B cell (primary cell): ENCODE measurements around the gene CARD9. TPM values are rescaled to one million over a fixed set of nuclear protein-coding genes. Genes with fewer than 3 reads are reported as not detected.

ENCODE experiments used
- ATAC-seq: fragments of 200-7000 bp; cut with Tn5 transposase; one replicate; pipeline ENCODE4 v1.10.0; 2021; ENCODE audit warnings: low read depth, mild to moderate bottlenecking, moderate number of reproducible peaks, moderate library complexity
- CTCF ChIA-PET: fragments of 350-600 bp; sonication (Branson Sonifier 250); formaldehyde crosslinking; loops from one replicate; lab custom pipeline; 2021; ENCODE audit warnings: antibody characterized with exemption, inconsistent platforms; lab: Charles Lee
- POLR2A ChIA-PET: fragments of 350-600 bp; sonication (Branson Sonifier 250); formaldehyde crosslinking; loops from one replicate; lab custom pipeline; 2021; ENCODE audit warnings: antibody characterized with exemption; lab: Charles Lee
- DNase-seq: peaks from one replicate; pipeline ENCODE4 v3.0.0; 2013
- H2AFZ ChIP-seq: 2 replicates; pipeline ENCODE4 v1.6.1; 2012; ENCODE audit warnings: mild to moderate bottlenecking, low read depth, low read length; ENCODE audit not compliant: insufficient read depth, poor library complexity, severe bottlenecking
- H3K27ac ChIP-seq, 2 donors: 1 replicate in 1 of 2; 2 replicates in 1 of 2; pipeline ENCODE4 v1.5.1; 2012 to 2013; ENCODE audit warnings: low read length in 2 of 2, mild to moderate bottlenecking in 2 of 2, moderate library complexity in 1 of 2
- H3K27me3 ChIP-seq, 4 experiments: fragments of 200-600 bp in 1 of 4; sonication (generic) in 1 of 4; replicated peaks in 1 of 4; 1 replicate in 2 of 4; 2 replicates in 2 of 4; pipeline versions ENCODE4 v1.6.1 to v1.7.0; 2013 to 2016; ENCODE audit warnings: low read length in 3 of 4, mild to moderate bottlenecking in 2 of 4, mixed read lengths in 1 of 4, moderate library complexity in 1 of 4; ENCODE audit not compliant: insufficient read depth in 4 of 4, control insufficient read depth in 3 of 4; ENCODE audit errors: control extremely low read depth in 1 of 4
- H3K36me3 ChIP-seq, 2 experiments: replicated peaks in 1 of 2; 1 replicate in 1 of 2; 2 replicates in 1 of 2; pipeline versions ENCODE4 v1.6.1 to v1.7.1; 2013; ENCODE audit warnings: low read length in 1 of 2; ENCODE audit not compliant: insufficient read depth in 2 of 2, control insufficient read depth in 1 of 2; ENCODE audit errors: control extremely low read depth in 1 of 2, extremely low read depth in 1 of 2
- H3K4me1 ChIP-seq, 2 donors: fragments of 200-600 bp in 1 of 2; sonication (generic) in 1 of 2; 1 replicate in 1 of 2; 2 replicates in 1 of 2; pipeline versions ENCODE4 v1.5.1 to v1.6.1; 2013 to 2017; ENCODE audit warnings: low read length in 2 of 2; ENCODE audit not compliant: control insufficient read depth in 2 of 2, insufficient read depth in 2 of 2
- H3K4me2 ChIP-seq: replicated peaks from 2 replicates; pipeline ENCODE3; 2012; ENCODE audit warnings: mild to moderate bottlenecking, low read depth, low read length; ENCODE audit not compliant: poor library complexity, severe bottlenecking
- H3K4me3 ChIP-seq, 5 experiments: fragments of 200-600 bp in 1 of 5; sonication (generic) in 1 of 5; 1 replicate in 3 of 5; 2 replicates in 2 of 5; pipeline versions ENCODE4 v1.5.1 to v1.7.0; 2011 to 2016; ENCODE audit warnings: low read length in 4 of 5, mild to moderate bottlenecking in 4 of 5, low read depth in 2 of 5, control low read depth in 1 of 5, moderate library complexity in 1 of 5; ENCODE audit not compliant: insufficient read depth in 1 of 5; ENCODE audit errors: control extremely low read depth in 1 of 5, extremely low read depth in 1 of 5
- H3K79me2 ChIP-seq: fragments of 200-600 bp; sonication (generic); one replicate; pipeline ENCODE4 v1.6.0; 2016; ENCODE audit warnings: low read length; ENCODE audit not compliant: control insufficient read depth, insufficient read depth
- H3K9ac ChIP-seq: fragments of 200-600 bp; sonication (generic); 2 replicates; pipeline ENCODE4 v1.6.1; 2017; ENCODE audit warnings: mild to moderate bottlenecking, low read length, moderate library complexity
- H3K9me3 ChIP-seq, 3 donors: one replicate each; pipeline versions ENCODE4 v1.6.1 to v1.7.1; 2013; ENCODE audit warnings: low read length in 2 of 3; ENCODE audit not compliant: control insufficient read depth in 2 of 3, insufficient read depth in 1 of 3; ENCODE audit errors: control extremely low read depth in 1 of 3
- H4K20me1 ChIP-seq: 2 replicates; pipeline ENCODE4 v1.6.0; 2012; ENCODE audit warnings: mild to moderate bottlenecking, low read length; ENCODE audit not compliant: insufficient read depth, control insufficient read depth, poor library complexity, severe bottlenecking
- H3K27ac Mint-ChIP-seq: one replicate; pipeline ENCODE4 v1.8.0; 2021; ENCODE audit warnings: mixed read lengths
- H3K27me3 Mint-ChIP-seq: one replicate; pipeline ENCODE4 v1.8.0; 2021; ENCODE audit warnings: mixed read lengths
- H3K4me1 Mint-ChIP-seq: one replicate; pipeline ENCODE4 v1.8.0; 2021; ENCODE audit warnings: mixed read lengths
- H3K4me3 Mint-ChIP-seq: one replicate; pipeline ENCODE4 v1.8.0; 2021; ENCODE audit warnings: mixed read lengths
- H3K9me3 Mint-ChIP-seq: one replicate; pipeline ENCODE4 v1.8.0; 2022; ENCODE audit warnings: mixed read lengths; ENCODE audit not compliant: insufficient read depth
- EZH2 ChIP-seq: IDR thresholded peaks from 2 replicates; pipeline ENCODE4 v1.6.1; 2012; ENCODE audit warnings: borderline replicate concordance, low read depth, mild to moderate bottlenecking, moderate library complexity, low read length; ENCODE audit not compliant: insufficient read depth, poor library complexity, severe bottlenecking
- WGBS: methylation state at CpG from one replicate; pipeline ENCODE4 v1.1.5; 2013; ENCODE audit warnings: missing lambda C conversion rate; ENCODE audit not compliant: insufficient coverage; 5-methylcytosine and 5-hydroxymethylcytosine counted together
- intact Hi-C: fragments of 100-400 bp; cut with micrococcal nuclease; formaldehyde crosslinking; loops from one replicate; pipeline ENCODE4 v1.10.0; 2022
- polyA plus RNA-seq: library from polyadenylated mRNA; depleted of rRNA; stranded (reverse); fragments of >200 nt; gene quantifications from 2 replicates; pipeline ENCODE4 v1.2.3, GENCODE V29; 2012
- total RNA-seq, 2 donors: library from RNA; stranded (reverse); fragments of 120-200 nt in 1 of 2; gene quantifications; 1 replicate in 1 of 2; 2 replicates in 1 of 2; pipeline versions ENCODE4 v1.2.3 to v1.2.4, GENCODE V29; 2013 to 2022
- TF ChIP-seq, protein P1 (sequence below): fragments of 200-600 bp; IDR thresholded peaks from one replicate; pipeline ENCODE4 v1.8.0; 2022; ENCODE audit warnings: antibody characterized with exemption, mild to moderate bottlenecking

The CARD9 gene
- total and polyA plus RNA-seq, 2 donors (not counting 1 experiment from before 2014, with no cell fraction given) = 0.57 to 1.1 TPM

DNA sequence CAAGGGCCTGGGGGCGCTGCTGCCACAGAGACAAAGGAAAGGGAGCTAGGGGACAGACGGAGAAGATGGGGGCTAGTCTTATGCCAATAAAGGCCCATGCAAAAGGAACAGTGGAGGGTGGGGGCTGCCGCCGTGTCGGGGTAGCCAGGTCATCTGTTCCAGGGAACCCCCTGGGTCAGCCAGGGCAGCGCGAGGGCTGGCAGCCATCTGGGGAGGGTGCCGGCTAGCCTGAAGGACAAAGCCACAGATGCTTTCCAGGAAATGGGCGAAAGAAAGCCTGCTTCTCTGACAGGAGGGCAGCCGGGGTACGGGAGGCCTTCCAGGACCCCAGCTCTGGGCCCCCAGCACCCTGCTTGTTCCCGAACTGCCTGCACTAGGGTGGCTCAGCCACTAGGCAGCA, 1.6 kb upstream of the CARD9 start:
- Mint-ChIP-seq H3K9me3 (no peaks in the 10 kb centered on the region), H3K27me3 (no peaks in the 10 kb centered on the region), H3K4me3 (no peak overlapping the region), H3K27ac (no peak overlapping the region), H3K4me1 (peaks cover 8% of the 10 kb centered on the region)
- H3K36me3 ChIP-seq = no peaks in the 10 kb centered on the region
- no peak overlapping the region for H2AFZ ChIP-seq
- H3K27ac ChIP-seq = no peak overlapping the region
- ChIA-PET POLR2A (no interaction called here), CTCF (no interaction called here)
- H3K4me3 ChIP-seq = no peak overlapping the region
- H3K4me2 ChIP-seq = no peak overlapping the region
- peaks cover 14 to 17% of the 10 kb centered on the region in 2 donors for H3K4me1 ChIP-seq
- DNase-seq (no peak), ATAC-seq (no peak)
- H4K20me1 ChIP-seq = no peaks in the 10 kb centered on the region
- peaks cover 0 to 6% (median 0%) of the 10 kb centered on the region in 4 experiments for H3K27me3 ChIP-seq
- intact Hi-C loops = no loop called here
- no peaks in the 10 kb centered on the region for H3K9me3 ChIP-seq
- TF ChIP-seq, protein P1, sequence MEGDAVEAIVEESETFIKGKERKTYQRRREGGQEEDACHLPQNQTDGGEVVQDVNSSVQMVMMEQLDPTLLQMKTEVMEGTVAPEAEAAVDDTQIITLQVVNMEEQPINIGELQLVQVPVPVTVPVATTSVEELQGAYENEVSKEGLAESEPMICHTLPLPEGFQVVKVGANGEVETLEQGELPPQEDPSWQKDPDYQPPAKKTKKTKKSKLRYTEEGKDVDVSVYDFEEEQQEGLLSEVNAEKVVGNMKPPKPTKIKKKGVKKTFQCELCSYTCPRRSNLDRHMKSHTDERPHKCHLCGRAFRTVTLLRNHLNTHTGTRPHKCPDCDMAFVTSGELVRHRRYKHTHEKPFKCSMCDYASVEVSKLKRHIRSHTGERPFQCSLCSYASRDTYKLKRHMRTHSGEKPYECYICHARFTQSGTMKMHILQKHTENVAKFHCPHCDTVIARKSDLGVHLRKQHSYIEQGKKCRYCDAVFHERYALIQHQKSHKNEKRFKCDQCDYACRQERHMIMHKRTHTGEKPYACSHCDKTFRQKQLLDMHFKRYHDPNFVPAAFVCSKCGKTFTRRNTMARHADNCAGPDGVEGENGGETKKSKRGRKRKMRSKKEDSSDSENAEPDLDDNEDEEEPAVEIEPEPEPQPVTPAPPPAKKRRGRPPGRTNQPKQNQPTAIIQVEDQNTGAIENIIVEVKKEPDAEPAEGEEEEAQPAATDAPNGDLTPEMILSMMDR = no peak
- TF ChIP-seq EZH2 = no peak
- H3K9ac ChIP-seq = no peak overlapping the region
- H3K79me2 ChIP-seq = no peaks in the 10 kb centered on the region
- WGBS = 95% methylated on average over 12 of the region's 12 CpGs

DNA sequence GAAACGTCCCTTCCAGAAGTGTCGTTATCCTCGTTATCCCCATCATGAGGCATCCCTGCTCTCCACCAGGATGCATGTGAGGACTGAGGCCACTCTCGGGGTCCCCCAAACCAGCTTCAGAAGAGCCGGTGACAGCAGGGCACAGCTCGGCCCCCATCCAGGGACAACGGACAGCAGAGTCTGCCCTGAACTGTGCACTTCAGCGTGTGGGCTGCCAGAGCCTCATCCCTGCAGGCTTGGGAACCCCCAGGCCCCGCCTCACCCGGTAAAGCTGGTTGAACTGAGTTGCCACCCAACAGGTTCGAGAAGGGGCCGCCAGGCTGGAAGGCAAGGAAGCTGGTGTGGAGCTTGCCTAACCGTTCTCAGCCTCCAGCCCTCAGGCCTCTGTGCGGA, 710 bp upstream of the CARD9 start:
- no peak for ATAC-seq

More for the DNA sequence above, 710 bp upstream of the CARD9 start:
- Mint-ChIP-seq H3K9me3 (no peaks in the 10 kb centered on the region), H3K27me3 (no peaks in the 10 kb centered on the region), H3K4me1 (peaks cover 8% of the 10 kb centered on the region), H3K4me3 (no peak overlapping the region), H3K27ac (no peak overlapping the region)
- 90% methylated on average over 14 of the region's 14 CpGs for WGBS
- POLR2A ChIA-PET = no interaction called here
- no peak overlapping the region for H3K9ac ChIP-seq
- intact Hi-C loops = no loop called here
- no peaks in the 10 kb centered on the region for H3K9me3 ChIP-seq
- no peak for TF ChIP-seq EZH2
- TF ChIP-seq, protein P1 = no peak
- H4K20me1 ChIP-seq = no peaks in the 10 kb centered on the region
- no peaks in the 10 kb centered on the region for H3K79me2 ChIP-seq
- CTCF ChIA-PET = no interaction called here
- no peak for DNase-seq
- H3K4me3 ChIP-seq = no peak overlapping the region
- H3K4me1 ChIP-seq = peaks cover 14 to 17% of the 10 kb centered on the region in 2 donors
- H3K36me3 ChIP-seq = no peaks in the 10 kb centered on the region
- H3K27me3 ChIP-seq = peaks cover 0 to 6% (median 0%) of the 10 kb centered on the region in 4 experiments
- no peak overlapping the region for H3K4me2 ChIP-seq
- no peak overlapping the region for H3K27ac ChIP-seq
- H2AFZ ChIP-seq = no peak overlapping the region
